ENCODE results near the gene ADAM33. TPM values are rescaled to one million over a fixed set of nuclear protein-coding genes. Genes with fewer than 3 reads are reported as not detected.

Gene ADAM33
- total RNA-seq, 6 donors from 2014 or later = 2.3 to 26.2 (median 10.5) TPM

DNA sequence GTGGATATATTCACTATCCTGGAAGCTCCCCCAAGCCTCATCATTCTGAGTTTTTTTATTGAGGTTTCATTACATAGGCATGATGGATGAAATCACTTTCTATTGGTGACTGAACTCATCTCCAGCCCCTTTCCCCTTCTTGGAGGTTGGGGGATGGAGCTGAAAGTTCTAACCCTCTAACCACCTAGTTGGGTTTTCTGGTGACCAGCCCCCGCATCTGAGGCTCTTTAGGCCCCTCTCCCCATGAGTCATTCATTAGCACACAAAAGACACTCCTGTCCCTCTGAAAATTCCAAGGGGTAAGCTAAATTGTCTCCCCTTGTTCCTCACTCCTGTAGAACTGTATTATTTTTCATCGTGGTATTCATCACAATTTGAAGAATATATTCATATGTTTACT is 51.9 kb downstream of the ADAM33 start:
- DNase-seq (no peak), ATAC-seq (ENCODE audit: low FRiP score in 2 of 2) (no peak)
- Histone ChIP-seq H3K36me3 (peaks cover 0 to 23% (median 4%) of the 10 kb centered on the region in 4 donors), H3K9me3 (no peaks in the 10 kb centered on the region), H3K4me1 (no peaks in the 10 kb centered on the region), H3K27me3 (no peaks in the 10 kb centered on the region), H3K27ac (no peak overlapping the region), H3K4me3 (no peak overlapping the region)
- no peak for TF ChIP-seq EP300 (IDR thresholded peaks at IDR 0.05)
- TF ChIP-seq, protein P1, sequence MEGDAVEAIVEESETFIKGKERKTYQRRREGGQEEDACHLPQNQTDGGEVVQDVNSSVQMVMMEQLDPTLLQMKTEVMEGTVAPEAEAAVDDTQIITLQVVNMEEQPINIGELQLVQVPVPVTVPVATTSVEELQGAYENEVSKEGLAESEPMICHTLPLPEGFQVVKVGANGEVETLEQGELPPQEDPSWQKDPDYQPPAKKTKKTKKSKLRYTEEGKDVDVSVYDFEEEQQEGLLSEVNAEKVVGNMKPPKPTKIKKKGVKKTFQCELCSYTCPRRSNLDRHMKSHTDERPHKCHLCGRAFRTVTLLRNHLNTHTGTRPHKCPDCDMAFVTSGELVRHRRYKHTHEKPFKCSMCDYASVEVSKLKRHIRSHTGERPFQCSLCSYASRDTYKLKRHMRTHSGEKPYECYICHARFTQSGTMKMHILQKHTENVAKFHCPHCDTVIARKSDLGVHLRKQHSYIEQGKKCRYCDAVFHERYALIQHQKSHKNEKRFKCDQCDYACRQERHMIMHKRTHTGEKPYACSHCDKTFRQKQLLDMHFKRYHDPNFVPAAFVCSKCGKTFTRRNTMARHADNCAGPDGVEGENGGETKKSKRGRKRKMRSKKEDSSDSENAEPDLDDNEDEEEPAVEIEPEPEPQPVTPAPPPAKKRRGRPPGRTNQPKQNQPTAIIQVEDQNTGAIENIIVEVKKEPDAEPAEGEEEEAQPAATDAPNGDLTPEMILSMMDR (IDR thresholded peaks at IDR 0.05) = no peak
- no peak for TF ChIP-seq POLR2A (IDR thresholded peaks at IDR 0.05)
- no peak for TF ChIP-seq POLR2AphosphoS5 (IDR thresholded peaks at IDR 0.05)
- 85 to 93% methylated on average over 2 of the region's 2 CpGs for WGBS, 2 donors

DNA sequence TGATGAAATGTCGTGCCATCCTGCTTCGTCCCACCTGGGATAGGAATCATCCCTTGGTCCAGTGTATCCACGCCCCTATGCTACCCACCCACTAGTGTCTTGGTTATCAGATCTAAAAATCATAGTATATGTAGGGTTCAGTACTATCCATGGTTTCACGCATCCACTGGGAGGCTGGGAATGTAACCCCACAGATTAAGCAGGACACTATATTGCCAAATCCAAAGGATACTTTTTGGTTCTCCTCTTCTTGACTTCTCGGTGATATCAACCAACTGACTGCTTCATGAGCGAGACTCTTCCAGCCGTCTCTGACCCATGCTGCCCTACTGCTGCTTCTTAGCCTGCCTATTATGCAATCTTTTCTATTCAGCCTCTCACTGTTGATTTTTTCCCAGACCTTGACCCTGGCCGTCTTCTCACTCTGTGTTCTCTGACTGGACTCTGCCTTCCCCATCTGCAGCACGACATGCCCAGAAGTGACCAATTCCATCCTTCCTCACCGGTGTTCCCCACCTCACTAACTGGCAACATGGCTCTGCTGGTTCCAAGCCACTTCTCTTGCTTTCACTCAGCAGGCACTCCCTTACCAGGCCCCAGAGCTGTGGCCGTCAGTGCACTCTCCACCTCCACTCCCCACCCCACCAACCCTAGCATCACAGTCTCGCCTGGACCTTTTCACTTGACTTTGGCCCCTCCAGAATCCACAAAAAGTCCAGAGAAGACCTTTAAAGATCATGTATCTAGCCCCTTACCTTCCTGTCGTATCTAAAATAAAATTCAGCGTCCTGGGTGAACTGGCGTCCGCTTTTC is 53.1 kb downstream of the ADAM33 start:
- no peaks in the 10 kb centered on the region for H3K4me1 ChIP-seq
- no peak overlapping the region for H3K4me3 ChIP-seq
- no peak for TF ChIP-seq POLR2A (IDR thresholded peaks at IDR 0.05)
- no peak for TF ChIP-seq POLR2AphosphoS5 (IDR thresholded peaks at IDR 0.05)
- TF ChIP-seq, protein P1 (IDR thresholded peaks at IDR 0.05) = no peak
- no peak for TF ChIP-seq EP300 (IDR thresholded peaks at IDR 0.05)
- no peak for ATAC-seq (ENCODE audit: low FRiP score in 2 of 2)
- peaks cover 0 to 15% (median 6%) of the 10 kb centered on the region in 4 donors for H3K36me3 ChIP-seq
- no peaks in the 10 kb centered on the region for H3K9me3 ChIP-seq
- no peak for DNase-seq
- H3K27ac ChIP-seq = no peak overlapping the region
- H3K27me3 ChIP-seq = no peaks in the 10 kb centered on the region
- WGBS, 2 donors = 87 to 90% methylated on average over 16 of the region's 16 CpGs

DNA sequence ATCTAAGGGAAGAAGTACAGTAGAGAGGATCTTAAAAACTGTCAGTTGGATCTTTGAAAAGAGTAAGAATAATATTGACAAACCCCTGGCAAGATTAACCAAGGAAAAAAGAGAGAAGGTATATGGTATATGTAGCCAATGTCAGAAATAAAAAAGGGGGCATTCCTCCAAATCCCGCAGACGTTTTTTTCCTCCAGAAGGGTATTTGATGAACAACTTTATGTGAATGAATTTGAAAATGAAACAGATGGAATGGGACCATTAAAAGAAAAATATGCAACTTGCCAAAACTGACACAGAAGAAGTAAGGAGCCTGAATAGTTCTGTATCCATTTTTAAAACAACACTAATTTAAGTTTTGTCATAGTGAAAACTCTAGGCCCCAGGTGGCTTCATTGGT is 54.3 kb downstream of the ADAM33 start:
- TF ChIP-seq POLR2AphosphoS5 (IDR thresholded peaks at IDR 0.05) = no peak
- TF ChIP-seq EP300 (IDR thresholded peaks at IDR 0.05) = no peak
- TF ChIP-seq, protein P1 (IDR thresholded peaks at IDR 0.05) = no peak
- TF ChIP-seq POLR2A (IDR thresholded peaks at IDR 0.05) = no peak
- WGBS, 2 donors = 84 to 85% methylated on average over 2 of the region's 2 CpGs
- no peak for ATAC-seq (ENCODE audit: low FRiP score in 2 of 2)

DNA sequence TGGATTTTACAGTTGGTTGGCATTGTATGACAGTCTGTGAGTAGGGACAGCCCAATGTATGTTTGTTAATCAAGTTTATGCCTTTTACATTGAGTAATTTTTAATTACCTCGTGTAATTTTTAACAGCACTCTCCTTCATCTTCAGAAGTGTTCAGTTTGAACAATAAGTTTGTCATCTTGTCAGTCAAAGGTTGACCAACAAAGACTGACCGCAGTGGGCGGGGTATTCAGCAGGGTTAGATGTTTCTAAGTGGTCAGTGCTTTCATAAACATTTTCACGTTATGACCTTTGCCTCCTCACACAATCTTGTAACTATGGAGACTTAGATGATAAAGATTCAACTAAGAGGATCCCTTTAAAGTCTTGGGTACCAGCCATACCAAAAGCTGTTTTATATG is 59.4 kb downstream of the ADAM33 start:
- ATAC-seq (ENCODE audit: low FRiP score in 2 of 2) (no peak), DNase-seq (no peak)
- TF ChIP-seq EP300 (IDR thresholded peaks at IDR 0.05) (no peak), POLR2A (IDR thresholded peaks at IDR 0.05) (no peak), POLR2AphosphoS5 (IDR thresholded peaks at IDR 0.05) (no peak)
- TF ChIP-seq, protein P1 (IDR thresholded peaks at IDR 0.05) = no peak
- H3K4me3 ChIP-seq = no peak overlapping the region
- no peaks in the 10 kb centered on the region for H3K4me1 ChIP-seq
- H3K36me3 ChIP-seq = peaks cover 0 to 9% (median 4%) of the 10 kb centered on the region in 4 donors
- WGBS, 2 donors = 87% methylated on average over 4 of the region's 4 CpGs
- H3K27ac ChIP-seq = no peak overlapping the region
- no peaks in the 10 kb centered on the region for H3K27me3 ChIP-seq
- no peaks in the 10 kb centered on the region for H3K9me3 ChIP-seq

More for the DNA sequence above, 54.3 kb downstream of the ADAM33 start:
- Histone ChIP-seq H3K27me3 (no peaks in the 10 kb centered on the region), H3K9me3 (no peaks in the 10 kb centered on the region), H3K27ac (no peak overlapping the region), H3K4me3 (no peak overlapping the region), H3K4me1 (no peaks in the 10 kb centered on the region), H3K36me3 (peaks cover 0 to 15% (median 6%) of the 10 kb centered on the region in 4 donors)
- no peak for DNase-seq

All from upper lobe of left lung (tissue), 6 donors.